Lung (tissue), 12 donors: ENCODE data around the gene FRAS1. TPM values are rescaled to one million over a fixed set of nuclear protein-coding genes. Genes with fewer than 3 reads are reported as not detected.
A peak's percentile ranks its signal among the peaks of the same experiment; 100 is the strongest.
"Not testable (repeated sequence)": the region's sequence is repeated elsewhere in the genome, so short reads cannot be mapped to it uniquely, and the experiment has no call there.

ENCODE experiments used
- ATAC-seq: fragments of 200-7000 bp; cut with Tn5 transposase; one replicate; pipeline ENCODE4 v1.9.1; 2020; ENCODE audit warnings: moderate number of reproducible peaks; ENCODE audit not compliant: insufficient read depth, low FRiP score
- DNase-seq, 3 donors: peaks; one replicate each; pipeline ENCODE4 v3.0.0-alpha.2; 2013 to 2017
- H3K27ac ChIP-seq, 2 donors: one replicate each; pipeline ENCODE4 v1.5.1; 2013; ENCODE audit warnings: mild to moderate bottlenecking in 2 of 2, moderate library complexity in 2 of 2, control low read depth in 1 of 2, inconsistent platforms in 1 of 2, low read depth in 1 of 2, low read length in 1 of 2
- H3K27me3 ChIP-seq, 3 donors: one replicate each; pipeline ENCODE4 v1.5.1; 2013; ENCODE audit warnings: low read length in 2 of 3; ENCODE audit not compliant: control insufficient read depth in 3 of 3, insufficient read depth in 3 of 3
- H3K36me3 ChIP-seq, 4 donors: one replicate each; pipeline ENCODE4 v1.5.1; 2013; ENCODE audit warnings: low read length in 4 of 4, mild to moderate bottlenecking in 1 of 4, moderate library complexity in 1 of 4; ENCODE audit not compliant: control insufficient read depth in 4 of 4, insufficient read depth in 4 of 4
- H3K4me1 ChIP-seq, 5 donors: one replicate each; pipeline ENCODE4 v1.5.1; 2013; ENCODE audit warnings: low read length in 5 of 5, mild to moderate bottlenecking in 2 of 5, moderate library complexity in 1 of 5; ENCODE audit not compliant: control insufficient read depth in 5 of 5, insufficient read depth in 5 of 5
- H3K4me3 ChIP-seq: one replicate; pipeline ENCODE4 v1.5.1; 2013; ENCODE audit warnings: mild to moderate bottlenecking, control low read depth, moderate library complexity
- H3K9ac ChIP-seq, 2 donors: one replicate each; pipeline ENCODE4 v1.5.1; 2013; ENCODE audit warnings: low read length in 2 of 2, control low read depth in 1 of 2; ENCODE audit not compliant: insufficient read depth in 1 of 2
- H3K9me3 ChIP-seq, 4 donors: one replicate each; pipeline ENCODE4 v1.5.1; 2013; ENCODE audit warnings: low read length in 3 of 4, mild to moderate bottlenecking in 1 of 4, moderate library complexity in 1 of 4; ENCODE audit not compliant: control insufficient read depth in 4 of 4, insufficient read depth in 3 of 4
- WGBS, 2 donors: extraction: QIAGEN DNeasy Blood & Tissue Kit; methylation state at CpG; one replicate each; pipeline ENCODE4 v1.1.7; 2013; 5-methylcytosine and 5-hydroxymethylcytosine counted together
- polyA plus RNA-seq, 2 donors: library from polyadenylated mRNA; stranded (reverse); fragments of 200-250 nt; gene quantifications; one replicate each; pipeline ENCODE4 v1.2.1, GENCODE V29; 2013
- total RNA-seq, 2 donors: library from RNA; depleted of rRNA in 1 of 2; stranded (reverse); fragments of >200 nt in 1 of 2; gene quantifications; one replicate each; pipeline ENCODE4 v1.2.1, GENCODE V29; 2014 to 2021
- TF ChIP-seq, protein P1 (sequence below): IDR thresholded peaks from 2 replicates; pipeline ENCODE4 v1.5.1; 2012; ENCODE audit warnings: mild to moderate bottlenecking; ENCODE audit errors: control extremely low read depth, extremely low read depth
- donor health status: control.
- donor health status: control.
- donor health status: Bipolar disorder and iron deficiency.
- donor health status: healthy.
- donor health status: DM: yes; HTN: yes; CAD: no.

FRAS1 gene
- total and polyA plus RNA-seq, 4 donors = 0.45 to 53.8 (median 6.9) TPM

- H3K27me3 ChIP-seq = no peaks in the 10 kb centered on the region
- TF ChIP-seq, protein P1, sequence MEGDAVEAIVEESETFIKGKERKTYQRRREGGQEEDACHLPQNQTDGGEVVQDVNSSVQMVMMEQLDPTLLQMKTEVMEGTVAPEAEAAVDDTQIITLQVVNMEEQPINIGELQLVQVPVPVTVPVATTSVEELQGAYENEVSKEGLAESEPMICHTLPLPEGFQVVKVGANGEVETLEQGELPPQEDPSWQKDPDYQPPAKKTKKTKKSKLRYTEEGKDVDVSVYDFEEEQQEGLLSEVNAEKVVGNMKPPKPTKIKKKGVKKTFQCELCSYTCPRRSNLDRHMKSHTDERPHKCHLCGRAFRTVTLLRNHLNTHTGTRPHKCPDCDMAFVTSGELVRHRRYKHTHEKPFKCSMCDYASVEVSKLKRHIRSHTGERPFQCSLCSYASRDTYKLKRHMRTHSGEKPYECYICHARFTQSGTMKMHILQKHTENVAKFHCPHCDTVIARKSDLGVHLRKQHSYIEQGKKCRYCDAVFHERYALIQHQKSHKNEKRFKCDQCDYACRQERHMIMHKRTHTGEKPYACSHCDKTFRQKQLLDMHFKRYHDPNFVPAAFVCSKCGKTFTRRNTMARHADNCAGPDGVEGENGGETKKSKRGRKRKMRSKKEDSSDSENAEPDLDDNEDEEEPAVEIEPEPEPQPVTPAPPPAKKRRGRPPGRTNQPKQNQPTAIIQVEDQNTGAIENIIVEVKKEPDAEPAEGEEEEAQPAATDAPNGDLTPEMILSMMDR = no peak
- peaks cover 0 to 12% (median 3%) of the 10 kb centered on the region in 4 donors for H3K36me3 ChIP-seq
- no peak overlapping the region for H3K27ac ChIP-seq
- no peaks in the 10 kb centered on the region for H3K9me3 ChIP-seq
- no peak overlapping the region for H3K9ac ChIP-seq
- ATAC-seq (no peak), DNase-seq (no peak)
- H3K4me3 ChIP-seq = no peak overlapping the region
- 79 to 83% methylated on average over 7 of the region's 7 CpGs for WGBS, 2 donors
- peaks cover 0 to 5% (median 0%) of the 10 kb centered on the region in 5 donors for H3K4me1 ChIP-seq
Observed at GRCh38 chr4:78464265-78464664, 407.1 kb downstream of the FRAS1 start.

- not testable (repeated sequence) for ATAC-seq, H3K4me3 ChIP-seq, DNase-seq, H3K27me3 ChIP-seq, H3K27ac ChIP-seq, H3K9me3 ChIP-seq, H3K4me1 ChIP-seq, H3K9ac ChIP-seq
- H3K36me3 ChIP-seq = peaks cover 0 to 22% (median 6%) of the 10 kb centered on the region in 4 donors
- WGBS, 2 donors = 0 to 61% methylated on average over 1 of the region's 1 CpG
Observed at GRCh38 chr4:78467223-78467622, 410.1 kb downstream of the FRAS1 start.

DNA sequence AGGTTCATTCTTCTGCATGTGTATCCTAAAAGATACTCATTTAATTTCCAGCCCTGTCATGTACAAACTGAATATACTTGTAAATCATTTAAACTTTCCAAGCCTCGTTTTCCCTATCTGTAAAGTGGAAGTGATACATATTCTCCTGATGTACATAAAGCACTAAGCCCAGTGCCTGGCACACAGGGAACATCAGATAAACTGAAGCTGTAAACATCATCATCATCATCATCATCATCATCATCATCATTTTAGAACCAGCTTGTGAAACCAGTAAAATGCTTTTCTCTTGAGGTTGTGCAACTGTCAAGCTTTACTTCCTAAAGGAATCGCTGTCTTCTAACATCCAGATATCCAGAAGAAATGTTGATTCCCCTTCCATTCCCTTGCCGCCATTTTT is 411.1 kb downstream of the FRAS1 start:
- Histone ChIP-seq H3K9me3 (peaks cover 0 to 2% (median 0%) of the 10 kb centered on the region in 4 donors), H3K9ac (no peak overlapping the region), H3K27me3 (no peaks in the 10 kb centered on the region), H3K4me1 (peaks cover 0 to 5% (median 0%) of the 10 kb centered on the region in 5 donors), H3K36me3 (peaks cover 0 to 24% (median 7%) of the 10 kb centered on the region in 4 donors), H3K4me3 (no peak overlapping the region), H3K27ac (no peak overlapping the region)
- 60 to 80% methylated on average over 3 of the region's 3 CpGs for WGBS, 2 donors
- DNase-seq (peak in 1 of 3 donors; percentile 23), ATAC-seq (no peak)
- TF ChIP-seq, protein P1 = no peak

- Histone ChIP-seq H3K4me3 (no peak overlapping the region), H3K4me1 (no peaks in the 10 kb centered on the region), H3K27ac (no peak overlapping the region), H3K9me3 (peaks cover 0 to 1% (median 0%) of the 10 kb centered on the region in 4 donors), H3K27me3 (no peaks in the 10 kb centered on the region), H3K36me3 (peaks cover 0 to 8% (median 3%) of the 10 kb centered on the region in 4 donors), H3K9ac (no peak overlapping the region)
- TF ChIP-seq, protein P1 = no peak
- ATAC-seq (no peak), DNase-seq (peak in 2 of 3 donors; percentile 42 to 46)
- WGBS, 2 donors = 86 to 90% methylated on average over 3 of the region's 3 CpGs
Observed at GRCh38 chr4:78476108-78476704, 419.1 kb downstream of the FRAS1 start.
